ENCODE measurements around the gene CDKN2A. TPM values are rescaled to one million over a fixed set of nuclear protein-coding genes. Genes with fewer than 3 reads are reported as not detected.

CDKN2A gene
- total RNA-seq: 4.2 TPM
- long read RNA-seq, partial matches to known transcripts: 1 of 2 reads
- long read RNA-seq, other reads (novel, unspliced or antisense): 0 of 2 reads

DNA sequence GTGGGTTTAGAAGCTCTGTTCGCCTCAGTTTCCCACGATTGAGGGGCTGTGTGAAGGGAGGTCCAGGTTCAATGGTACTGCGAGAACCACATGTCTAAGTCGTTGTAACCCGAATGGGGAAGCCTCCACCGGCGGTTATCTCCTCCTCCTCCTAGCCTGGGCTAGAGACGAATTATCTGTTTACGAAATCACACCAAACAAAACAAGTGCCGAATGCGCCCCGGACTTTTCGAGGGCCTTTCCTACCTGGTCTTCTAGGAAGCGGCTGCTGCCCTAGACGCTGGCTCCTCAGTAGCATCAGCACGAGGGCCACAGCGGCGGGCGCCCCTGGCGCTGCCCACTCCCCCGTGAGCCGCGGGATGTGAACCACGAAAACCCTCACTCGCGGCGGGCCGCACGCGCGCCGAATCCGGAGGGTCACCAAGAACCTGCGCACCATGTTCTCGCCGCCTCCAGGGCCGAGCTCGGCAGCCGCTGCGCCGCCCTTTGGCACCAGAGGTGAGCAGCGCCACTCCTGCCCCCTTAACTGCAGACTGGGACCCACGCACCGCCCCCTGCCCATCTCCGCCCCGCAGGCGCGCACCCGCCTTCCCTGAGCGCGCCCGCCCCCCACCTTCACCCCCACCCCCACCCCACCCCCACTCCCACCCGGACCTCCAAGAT is at the start of gene CDKN2A:
Gene CDKN2A (minus strand): TSS at position 500 of the 663 bp plus-strand sequence.
- DNase-seq (ENCODE audit: low spot score): no peak

- DNase-seq (ENCODE audit: low spot score): no peak
Observed at GRCh38 chr9:22043928-22044327, 49.7 kb upstream of the CDKN2A start.

DNA sequence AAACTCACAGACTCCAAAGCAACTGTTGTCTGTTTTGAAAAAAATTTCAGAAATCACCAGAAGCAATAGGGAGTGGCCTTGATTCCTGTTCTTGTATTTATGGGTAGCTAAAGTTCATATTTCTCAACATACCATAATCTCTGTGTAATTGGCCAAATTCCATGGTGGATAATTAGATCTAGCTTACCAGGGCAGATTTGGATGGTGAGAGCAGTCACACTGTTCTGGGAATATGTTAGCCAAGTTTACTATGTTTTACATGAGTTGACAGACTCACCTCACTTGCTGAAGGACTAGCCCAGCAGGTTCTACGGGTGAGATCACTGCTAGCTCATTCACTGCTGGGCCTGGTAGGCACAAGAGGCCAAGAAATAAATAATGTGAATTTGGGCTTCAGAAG is 47.6 kb upstream of the CDKN2A start:
- DNase-seq (ENCODE audit: low spot score): no peak

DNA sequence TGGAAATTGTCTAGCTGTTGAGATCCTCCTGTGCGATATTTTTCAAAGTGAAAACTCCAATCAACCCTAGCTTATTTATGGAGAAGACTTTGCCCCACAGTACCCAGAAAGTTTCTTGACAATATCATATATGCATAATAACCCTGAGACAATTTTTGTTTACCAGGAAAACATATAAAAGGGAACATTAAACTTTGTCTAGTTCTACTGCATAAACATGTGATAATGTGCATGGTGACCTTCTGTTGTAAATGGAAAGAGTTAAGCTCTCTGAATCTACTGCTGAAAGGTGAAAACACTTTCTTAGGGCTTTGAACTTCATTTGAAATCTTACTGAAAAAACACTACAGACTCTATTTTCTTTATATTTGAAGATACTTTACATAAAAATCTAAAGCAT is 47.2 kb upstream of the CDKN2A start:
- no peak for DNase-seq (ENCODE audit: low spot score)

DNA sequence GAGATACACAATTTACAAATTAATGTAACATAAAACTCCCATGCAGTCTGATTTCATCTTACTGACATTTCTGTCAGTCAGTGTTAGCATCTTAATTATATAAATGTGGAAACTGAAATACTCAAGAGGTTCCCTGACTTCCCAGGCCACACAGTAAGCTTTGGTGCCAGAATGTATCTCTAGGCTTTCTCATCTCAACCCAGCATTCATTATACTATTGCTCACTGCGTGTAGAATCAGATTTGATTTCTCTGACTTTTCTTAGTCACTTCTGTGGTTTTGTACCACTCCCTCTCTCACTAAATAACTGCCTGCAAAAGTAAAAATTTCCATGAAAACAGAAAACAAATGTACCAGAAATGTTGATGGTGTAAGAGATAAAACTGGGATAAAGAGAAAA is 46.6 kb upstream of the CDKN2A start:
- no peak for DNase-seq (ENCODE audit: low spot score)

- no peak for DNase-seq (ENCODE audit: low spot score)
Observed at GRCh38 chr9:22039258-22039657, 45.1 kb upstream of the CDKN2A start.

DNA sequence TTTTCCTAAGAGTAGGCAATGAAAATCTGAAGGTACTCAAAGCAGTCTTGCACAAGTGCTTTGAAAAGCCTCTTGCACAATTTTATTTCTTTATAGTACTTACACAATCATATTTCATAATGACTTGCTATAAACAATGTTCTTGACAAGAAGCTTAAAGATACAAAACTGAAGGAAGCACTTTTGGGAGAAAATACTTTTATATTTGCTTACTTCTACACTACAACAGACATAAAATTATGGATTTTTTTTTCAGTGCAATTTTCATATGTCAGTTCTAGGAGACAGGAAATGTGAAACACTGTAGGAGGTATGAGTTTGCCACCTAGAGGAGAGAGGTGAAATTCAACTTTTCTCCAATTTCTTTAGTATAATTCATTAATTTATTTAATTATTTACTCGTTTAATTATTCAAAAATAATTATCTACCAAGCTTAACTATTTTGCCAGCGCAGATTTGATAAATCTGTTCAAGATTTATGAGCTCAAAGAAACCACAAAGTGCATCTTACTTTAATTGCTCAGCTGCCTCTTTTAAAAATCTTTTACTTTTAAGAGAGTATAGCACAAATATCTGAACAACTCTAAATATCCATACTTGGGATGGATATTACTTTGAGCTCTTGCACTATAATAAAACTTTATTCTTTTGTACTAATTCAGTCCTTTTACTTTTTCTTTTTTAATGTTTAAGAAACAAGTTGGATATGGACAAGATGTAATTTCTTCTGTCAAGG is 43.9 kb upstream of the CDKN2A start:
- no peak for DNase-seq (ENCODE audit: low spot score)

- DNase-seq (ENCODE audit: low spot score): no peak
Observed at GRCh38 chr9:22036866-22037626, 42.9 kb upstream of the CDKN2A start.

- DNase-seq (ENCODE audit: low spot score): no peak
Observed at GRCh38 chr9:22035591-22036011, 41.4 kb upstream of the CDKN2A start.

DNA sequence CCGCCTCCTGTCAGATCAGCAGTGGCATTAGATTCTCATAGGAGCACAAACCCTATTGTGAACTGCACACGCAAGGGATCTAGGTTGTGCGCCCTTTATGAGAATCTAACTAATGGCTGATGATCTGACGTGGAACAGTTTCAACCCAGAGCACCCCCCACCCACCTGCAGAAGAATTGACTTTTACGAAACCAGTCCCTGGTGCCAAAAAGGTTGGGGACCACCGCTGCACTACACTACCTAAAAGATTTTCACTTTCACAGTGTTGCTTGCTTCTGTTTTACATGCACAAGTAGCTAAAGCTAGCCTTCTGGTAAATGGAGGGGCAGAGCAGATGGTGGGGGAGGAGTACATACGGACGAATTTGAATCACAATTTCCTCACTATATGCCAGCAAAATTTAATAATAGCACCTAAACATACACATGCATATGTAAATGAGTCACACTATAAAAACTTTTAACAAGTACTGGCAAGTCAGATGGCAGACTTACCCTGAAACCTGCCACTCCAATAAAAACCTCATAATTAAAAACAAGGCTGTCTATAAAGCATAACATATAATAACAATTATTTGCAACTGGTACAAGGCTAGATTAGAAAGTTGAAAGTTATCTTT is 38.9 kb upstream of the CDKN2A start:
- DNase-seq (ENCODE audit: low spot score): no peak

- DNase-seq (ENCODE audit: low spot score): no peak
Observed at GRCh38 chr9:22031655-22032411, 37.6 kb upstream of the CDKN2A start.

GRCh38 chr9:22030101-22030598 is 36.0 kb upstream of the CDKN2A start:
- no peak for DNase-seq (ENCODE audit: low spot score)

GRCh38 chr9:22029231-22029630 is 35.0 kb upstream of the CDKN2A start:
- no peak for DNase-seq (ENCODE audit: low spot score)

- no peak for DNase-seq (ENCODE audit: low spot score)
Observed at GRCh38 chr9:22028394-22028793, 34.2 kb upstream of the CDKN2A start.

GRCh38 chr9:22026696-22027095 is 32.5 kb upstream of the CDKN2A start:
- DNase-seq (ENCODE audit: low spot score): no peak

- no peak for DNase-seq (ENCODE audit: low spot score)
Observed at GRCh38 chr9:22022396-22022795, 28.2 kb upstream of the CDKN2A start.

GRCh38 chr9:22010866-22011625 is 16.9 kb upstream of the CDKN2A start:
- no peak for DNase-seq (ENCODE audit: low spot score)

DNA sequence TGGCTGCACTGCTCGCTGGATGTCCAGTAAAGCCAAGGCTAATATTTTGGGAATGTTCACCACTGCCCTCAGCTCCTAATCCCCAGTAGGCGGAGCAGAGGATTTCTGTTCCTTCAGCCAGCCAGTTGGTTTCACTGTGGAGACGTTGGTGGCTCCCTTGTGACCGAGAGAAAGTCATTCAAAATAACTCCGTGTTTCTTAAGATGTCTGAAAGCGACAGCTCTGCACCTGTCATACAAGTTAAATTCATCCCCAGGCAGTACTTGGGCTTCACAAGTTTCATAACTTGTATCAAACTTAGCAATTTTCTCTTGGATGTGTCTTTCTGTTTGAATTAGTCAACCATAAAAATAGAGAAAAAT is 15.3 kb upstream of the CDKN2A start:
- no peak for DNase-seq (ENCODE audit: low spot score)

DNA sequence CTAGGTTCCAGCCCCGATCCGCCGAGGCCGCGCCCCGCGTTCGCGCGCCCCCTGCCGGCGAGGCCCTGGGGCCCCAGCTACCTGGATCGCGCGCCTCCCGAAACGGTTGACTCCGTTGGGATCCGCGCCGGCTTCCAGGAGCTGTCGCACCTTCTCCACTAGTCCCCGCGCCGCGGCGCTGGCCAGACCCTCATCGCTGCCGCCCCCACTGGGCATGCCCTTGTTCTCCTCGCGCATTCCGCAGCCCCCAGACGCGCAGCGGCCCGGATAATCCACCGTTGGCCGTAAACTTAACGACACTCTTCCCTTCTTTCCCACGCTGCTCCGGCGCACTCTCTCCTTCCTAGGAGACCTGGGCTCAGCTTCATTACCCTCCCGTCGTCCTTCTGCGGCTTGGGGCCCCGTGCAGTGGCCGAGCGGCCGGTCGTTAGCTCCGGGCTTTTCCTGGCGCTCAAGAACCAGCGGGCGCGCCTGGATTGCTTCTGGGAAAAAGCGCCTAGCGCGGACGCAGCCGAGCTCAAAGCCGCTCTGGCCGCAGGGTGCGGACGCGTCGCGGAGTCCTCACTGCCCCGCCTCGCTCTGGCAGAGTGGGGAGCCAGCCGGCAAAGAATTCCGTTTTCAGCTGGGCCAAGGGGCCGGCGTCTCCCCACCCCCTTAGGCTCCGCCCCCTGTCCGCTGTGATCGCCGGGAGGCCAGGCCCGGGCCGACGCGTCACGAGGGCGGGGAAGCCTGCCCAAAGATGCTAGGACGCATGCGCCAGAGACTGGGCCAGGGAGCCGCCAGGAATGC is 14.7 kb upstream of the CDKN2A start, which contains the start of gene CDKN2B:
Gene CDKN2B (minus strand): TSS at position 589 of the 789 bp plus-strand sequence. CDS start 352 bp downstream, at position 237.
- DNase-seq (ENCODE audit: low spot score): peak; percentile 98
